Thoracic aorta (tissue), 2 donors: ENCODE results near the gene ASS1. TPM values are rescaled to one million over a fixed set of nuclear protein-coding genes. Genes with fewer than 3 reads are reported as not detected.

Experiments used
- ATAC-seq: fragments of 150-250 bp; one replicate; pipeline ENCODE4 v1.8.0; 2017; ENCODE audit warnings: low read depth; ENCODE audit not compliant: insufficient number of reproducible peaks, low FRiP score
- DNase-seq: peaks from one replicate; pipeline ENCODE4 v3.0.0-alpha.2; 2020; ENCODE audit warnings: low spot score
- H3K27ac ChIP-seq, 2 donors: fragments of 200-600 bp; sonication (generic); 1 replicate in 1 of 2; 2 replicates in 1 of 2; pipeline ENCODE4 v1.5.1; 2016; ENCODE audit warnings: mild to moderate bottlenecking in 2 of 2, moderate library complexity in 2 of 2
- H3K27me3 ChIP-seq: fragments of 200-600 bp; sonication (generic); replicated peaks from 2 replicates; pipeline ENCODE4 v1.6.0; 2016; ENCODE audit warnings: mild to moderate bottlenecking; ENCODE audit not compliant: insufficient read depth
- H3K36me3 ChIP-seq: fragments of 200-600 bp; sonication (generic); one replicate; pipeline ENCODE4 v1.5.1; 2016
- H3K4me1 ChIP-seq, 2 donors: fragments of 200-600 bp; sonication (generic); 1 replicate in 1 of 2; 2 replicates in 1 of 2; pipeline versions ENCODE4 v1.5.1 to v1.6.0; 2016; ENCODE audit warnings: low read depth in 2 of 2, mild to moderate bottlenecking in 1 of 2; ENCODE audit not compliant: control insufficient read depth in 1 of 2
- H3K4me3 ChIP-seq: fragments of 200-600 bp; sonication (generic); 2 replicates; pipeline ENCODE4 v1.5.1; 2016; ENCODE audit warnings: mild to moderate bottlenecking
- H3K9me3 ChIP-seq: fragments of 200-600 bp; sonication (generic); 2 replicates; pipeline ENCODE4 v1.5.1; 2016
- CTCF ChIP-seq: fragments of 200-600 bp; sonication (generic); IDR thresholded peaks from one replicate; pipeline ENCODE4 v1.5.1; 2019; ENCODE audit warnings: antibody characterized with exemption
- total RNA-seq, 2 donors: library from RNA; depleted of rRNA; stranded (reverse); fragments of >200 nt; gene quantifications; one replicate each; pipeline versions ENCODE4 v1.1.0 to v1.2.3, GENCODE V29; 2016

ASS1 gene
- total RNA-seq, 2 donors from 2014 or later, result 65.4 to 81.7 TPM

- ATAC-seq (peak; percentile 66), DNase-seq (peak; percentile 62)
- no peak overlapping the region for H3K4me3 ChIP-seq
- H3K36me3 ChIP-seq, result no peaks in the 10 kb centered on the region
- no peaks in the 10 kb centered on the region for H3K9me3 ChIP-seq
- peaks cover 23 to 44% of the 10 kb centered on the region in 2 donors for H3K4me1 ChIP-seq
- H3K27ac ChIP-seq, result peak overlapping the region; percentile 20 to 69
- peak; percentile 42 for TF ChIP-seq CTCF
- no peaks in the 10 kb centered on the region for H3K27me3 ChIP-seq
Measured at GRCh38 chr9:130451509-130452388, 7.0 kb downstream of the ASS1 start.

GRCh38 chr9:130452835-130453234 is 8.1 kb downstream of the ASS1 start:
- DNase-seq (no peak), ATAC-seq (no peak)
- TF ChIP-seq CTCF, result no peak
- no peak overlapping the region for H3K27ac ChIP-seq
- H3K4me3 ChIP-seq, result no peak overlapping the region
- H3K27me3 ChIP-seq, result no peaks in the 10 kb centered on the region
- H3K36me3 ChIP-seq, result no peaks in the 10 kb centered on the region
- H3K4me1 ChIP-seq, result peaks cover 16 to 33% of the 10 kb centered on the region in 2 donors
- H3K9me3 ChIP-seq, result no peaks in the 10 kb centered on the region

GRCh38 chr9:130453487-130453886 is 8.7 kb downstream of the ASS1 start:
- H3K36me3 ChIP-seq, result peaks cover 5% of the 10 kb centered on the region
- TF ChIP-seq CTCF, result no peak
- ATAC-seq (no peak), DNase-seq (no peak)
- no peaks in the 10 kb centered on the region for H3K27me3 ChIP-seq
- H3K9me3 ChIP-seq, result no peaks in the 10 kb centered on the region
- H3K4me1 ChIP-seq, result peaks cover 16 to 30% of the 10 kb centered on the region in 2 donors
- H3K27ac ChIP-seq, result no peak overlapping the region
- H3K4me3 ChIP-seq, result no peak overlapping the region

- no peak overlapping the region for H3K4me3 ChIP-seq
- ATAC-seq, result no peak
- H3K27ac ChIP-seq, result no peak overlapping the region
- H3K27me3 ChIP-seq, result no peaks in the 10 kb centered on the region
- peaks cover 5% of the 10 kb centered on the region for H3K36me3 ChIP-seq
- H3K9me3 ChIP-seq, result no peaks in the 10 kb centered on the region
- DNase-seq, result no peak
- TF ChIP-seq CTCF, result no peak
- H3K4me1 ChIP-seq, result peaks cover 16 to 29% of the 10 kb centered on the region in 2 donors
Measured at GRCh38 chr9:130454096-130454811, 9.5 kb downstream of the ASS1 start.

- Histone ChIP-seq H3K36me3 (peaks cover 5% of the 10 kb centered on the region), H3K27me3 (no peaks in the 10 kb centered on the region), H3K9me3 (no peaks in the 10 kb centered on the region), H3K4me3 (no peak overlapping the region), H3K4me1 (peaks cover 16 to 23% of the 10 kb centered on the region in 2 donors), H3K27ac (no peak overlapping the region)
- no peak for DNase-seq
- ATAC-seq, result no peak
- TF ChIP-seq CTCF, result no peak
Measured at GRCh38 chr9:130454812-130455325, 10.1 kb downstream of the ASS1 start.
